HG02759 (cell line): ENCODE data around the gene OGFOD3.

Source experiments
- ATAC-seq: cut with Tn5 transposase; IDR thresholded peaks from one replicate; pipeline ENCODE4 v1.9.1; 2021; ENCODE audit warnings: mild to moderate bottlenecking, moderate library complexity; ENCODE audit not compliant: unreplicated experiment

Gene OGFOD3

GRCh38 chr17:82339634-82340580 is 78.5 kb downstream of the OGFOD3 start:
- ATAC-seq, result no peak
